Endodermal cell (in vitro differentiated cells): ENCODE data around the gene PRKCA. TPM values are rescaled to one million over a fixed set of nuclear protein-coding genes. Genes with fewer than 3 reads are reported as not detected.

Experiments
- DNase-seq: peaks from one replicate; pipeline ENCODE4 v3.0.0-alpha.2; 2017
- H3K27ac ChIP-seq: 2 replicates; pipeline ENCODE4 v1.5.1; 2013; ENCODE audit warnings: mild to moderate bottlenecking, low read depth, low read length, moderate library complexity
- H3K27me3 ChIP-seq: 2 replicates; pipeline ENCODE4 v1.6.1; 2013; ENCODE audit warnings: mild to moderate bottlenecking, low read length, moderate library complexity; ENCODE audit not compliant: insufficient read depth, control insufficient read depth, poor library complexity, severe bottlenecking
- H3K36me3 ChIP-seq: 2 replicates; pipeline ENCODE4 v1.7.0; 2013; ENCODE audit warnings: mild to moderate bottlenecking, low read length, moderate library complexity; ENCODE audit not compliant: control insufficient read depth, insufficient read depth
- H3K4me1 ChIP-seq: one replicate; pipeline ENCODE4 v1.7.0; 2013; ENCODE audit warnings: low read length; ENCODE audit not compliant: control insufficient read depth, insufficient read depth
- H3K4me3 ChIP-seq: 2 replicates; pipeline ENCODE4 v1.5.1; 2013; ENCODE audit warnings: mild to moderate bottlenecking, low read length, moderate library complexity
- H3K9ac ChIP-seq: 2 replicates; pipeline ENCODE4 v1.6.1; 2013; ENCODE audit warnings: mild to moderate bottlenecking, low read length, moderate library complexity; ENCODE audit not compliant: poor library complexity, severe bottlenecking; ENCODE audit errors: extremely low read depth
- H3K9me3 ChIP-seq: 2 replicates; pipeline ENCODE4 v1.6.1; 2013; ENCODE audit warnings: mild to moderate bottlenecking, low read length, moderate library complexity; ENCODE audit not compliant: control insufficient read depth
- H3K27ac Mint-ChIP-seq: 2 replicates; pipeline ENCODE4 v1.8.0; 2020; ENCODE audit warnings: mixed read lengths
- H3K27me3 Mint-ChIP-seq: 2 replicates; pipeline ENCODE4 v1.8.0; 2021; ENCODE audit warnings: mild to moderate bottlenecking, mixed read lengths; ENCODE audit not compliant: insufficient read depth
- H3K36me3 Mint-ChIP-seq: 2 replicates; pipeline ENCODE4 v1.8.0; 2020; ENCODE audit warnings: low read depth, mixed read lengths
- H3K4me1 Mint-ChIP-seq: 2 replicates; pipeline ENCODE4 v1.8.0; 2020; ENCODE audit warnings: mixed read lengths
- H3K4me3 Mint-ChIP-seq: 2 replicates; pipeline ENCODE4 v1.8.0; 2020; ENCODE audit warnings: mild to moderate bottlenecking, moderate library complexity, mixed read lengths
- H3K9me3 Mint-ChIP-seq: 2 replicates; pipeline ENCODE4 v1.8.0; 2020; ENCODE audit warnings: mild to moderate bottlenecking, mixed read lengths
- WGBS, 2 experiments: methylation state at CpG; one replicate each; pipeline versions ENCODE4 v1.1.5 to v1.1.7; 2013; ENCODE audit warnings: missing lambda C conversion rate in 2 of 2, mixed read lengths in 1 of 2; ENCODE audit not compliant: insufficient coverage in 1 of 2, insufficient read length in 1 of 2; 5-methylcytosine and 5-hydroxymethylcytosine counted together
- total RNA-seq, 2 donors: library from RNA; stranded (reverse); fragmentation: NEBNext Ultra II Directional in 1 of 2; extraction: Animal tissue kit (Norgen Biotek cat#: 25700) in 1 of 2; gene quantifications; 2 replicates in 1 of 2; 3 replicates in 1 of 2; pipeline ENCODE4 v1.2.1, GENCODE V29; 2021
- TF ChIP-seq, protein P1 (sequence below): fragments of 200-600 bp; sonication (generic); conservative IDR thresholded peaks from 2 replicates; pipeline ENCODE4 v1.5.0; 2021; ENCODE audit warnings: antibody characterized with exemption, mild to moderate bottlenecking

Gene PRKCA
- total RNA-seq, 2 donors from 2014 or later: 8.7 to 14.6 TPM

- Histone ChIP-seq H3K4me1 (no peaks in the 10 kb centered on the region), H3K27ac (no peak overlapping the region), H3K9me3 (no peaks in the 10 kb centered on the region), H3K27me3 (no peaks in the 10 kb centered on the region), H3K36me3 (no peaks in the 10 kb centered on the region), H3K9ac (no peak overlapping the region), H3K4me3 (no peak overlapping the region)
- WGBS, 2 experiments: 96% methylated on average over 7 to 8 of the region's 8 CpGs
- TF ChIP-seq, protein P1, sequence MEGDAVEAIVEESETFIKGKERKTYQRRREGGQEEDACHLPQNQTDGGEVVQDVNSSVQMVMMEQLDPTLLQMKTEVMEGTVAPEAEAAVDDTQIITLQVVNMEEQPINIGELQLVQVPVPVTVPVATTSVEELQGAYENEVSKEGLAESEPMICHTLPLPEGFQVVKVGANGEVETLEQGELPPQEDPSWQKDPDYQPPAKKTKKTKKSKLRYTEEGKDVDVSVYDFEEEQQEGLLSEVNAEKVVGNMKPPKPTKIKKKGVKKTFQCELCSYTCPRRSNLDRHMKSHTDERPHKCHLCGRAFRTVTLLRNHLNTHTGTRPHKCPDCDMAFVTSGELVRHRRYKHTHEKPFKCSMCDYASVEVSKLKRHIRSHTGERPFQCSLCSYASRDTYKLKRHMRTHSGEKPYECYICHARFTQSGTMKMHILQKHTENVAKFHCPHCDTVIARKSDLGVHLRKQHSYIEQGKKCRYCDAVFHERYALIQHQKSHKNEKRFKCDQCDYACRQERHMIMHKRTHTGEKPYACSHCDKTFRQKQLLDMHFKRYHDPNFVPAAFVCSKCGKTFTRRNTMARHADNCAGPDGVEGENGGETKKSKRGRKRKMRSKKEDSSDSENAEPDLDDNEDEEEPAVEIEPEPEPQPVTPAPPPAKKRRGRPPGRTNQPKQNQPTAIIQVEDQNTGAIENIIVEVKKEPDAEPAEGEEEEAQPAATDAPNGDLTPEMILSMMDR: no peak
- H3K36me3 Mint-ChIP-seq: no peaks in the 10 kb centered on the region
- H3K4me1 Mint-ChIP-seq: peaks cover 20% of the 10 kb centered on the region
- no peak for DNase-seq
- peaks cover 3% of the 10 kb centered on the region for H3K9me3 Mint-ChIP-seq
- no peaks in the 10 kb centered on the region for H3K27me3 Mint-ChIP-seq
- H3K4me3 Mint-ChIP-seq: no peak overlapping the region
- H3K27ac Mint-ChIP-seq: no peak overlapping the region
Observed at GRCh38 chr17:66430846-66431795, 128.7 kb downstream of the PRKCA start.

DNA sequence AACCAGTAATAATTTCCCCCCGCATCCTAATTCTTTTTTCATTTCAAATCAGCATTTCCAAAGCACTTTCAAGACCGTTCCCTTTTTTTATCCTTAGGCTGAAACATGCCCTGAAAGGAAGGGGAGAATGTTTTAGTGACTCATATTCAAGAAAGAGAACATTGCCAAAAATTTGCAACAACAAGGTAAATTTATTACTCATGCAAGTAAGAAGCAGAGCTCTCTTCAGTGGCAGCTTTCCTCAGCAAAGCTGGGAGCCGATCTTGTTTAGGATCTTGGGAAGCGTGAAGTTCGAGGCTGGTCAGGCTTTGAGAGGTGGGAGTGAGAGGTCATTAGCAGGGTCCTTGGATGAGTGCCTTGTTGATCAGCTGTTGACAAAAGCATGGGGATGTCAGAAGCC, 129.5 kb downstream of the PRKCA start:
- Mint-ChIP-seq H3K9me3 (no peaks in the 10 kb centered on the region), H3K4me1 (peaks cover 20% of the 10 kb centered on the region), H3K27ac (no peak overlapping the region), H3K27me3 (no peaks in the 10 kb centered on the region), H3K4me3 (no peak overlapping the region), H3K36me3 (no peaks in the 10 kb centered on the region)
- no peak overlapping the region for H3K9ac ChIP-seq
- H3K9me3 ChIP-seq: no peaks in the 10 kb centered on the region
- no peaks in the 10 kb centered on the region for H3K27me3 ChIP-seq
- H3K4me1 ChIP-seq: no peaks in the 10 kb centered on the region
- 92% methylated on average over 5 of the region's 5 CpGs; no CpG with 5 or more reads in 1 of the 2 experiments for WGBS, 2 experiments
- H3K36me3 ChIP-seq: no peaks in the 10 kb centered on the region
- no peak overlapping the region for H3K4me3 ChIP-seq
- no peak for DNase-seq
- no peak overlapping the region for H3K27ac ChIP-seq
- TF ChIP-seq, protein P1: no peak

GRCh38 chr17:66432411-66432957, 130.1 kb downstream of the PRKCA start:
- 64% methylated on average over 2 of the region's 2 CpGs; no CpG with 5 or more reads in 1 of the 2 experiments for WGBS, 2 experiments
- H3K27ac ChIP-seq: no peak overlapping the region
- Mint-ChIP-seq H3K27ac (no peak overlapping the region), H3K4me3 (no peak overlapping the region), H3K9me3 (no peaks in the 10 kb centered on the region), H3K4me1 (peaks cover 20% of the 10 kb centered on the region), H3K36me3 (no peaks in the 10 kb centered on the region), H3K27me3 (no peaks in the 10 kb centered on the region)
- H3K4me3 ChIP-seq: no peak overlapping the region
- TF ChIP-seq, protein P1: no peak
- H3K36me3 ChIP-seq: no peaks in the 10 kb centered on the region
- no peak overlapping the region for H3K9ac ChIP-seq
- DNase-seq: no peak
- no peaks in the 10 kb centered on the region for H3K4me1 ChIP-seq
- no peaks in the 10 kb centered on the region for H3K9me3 ChIP-seq
- H3K27me3 ChIP-seq: no peaks in the 10 kb centered on the region
